Measurements from ENCODE around the gene PTGDS.

- TF ChIP-seq CTCF (IDR thresholded peaks at IDR 0.05): no peak
- no peak for TF ChIP-seq EZH2 (IDR thresholded peaks at IDR 0.05; ENCODE audit: borderline replicate concordance, insufficient read depth, low read depth, low read length, poor library complexity, severe bottlenecking)
These were observed 36.3 kb downstream of the PTGDS start for GRCh38 chr9:137013571-137013940.

Data from B cell (primary cell).